DND-41 (cell line): ENCODE data around the gene KRT78.

Experiments
- ATAC-seq: fragments of 200-7000 bp; cut with Tn5 transposase; 3 replicates; pipeline ENCODE4 v1.9.1; 2021; ENCODE audit warnings: low read depth; ENCODE audit not compliant: insufficient read depth
- DNase-seq: peaks from one replicate; pipeline ENCODE4 v3.0.0-alpha.2; 2020
- H2AFZ ChIP-seq: 2 replicates; pipeline ENCODE4 v1.6.0; 2012; ENCODE audit warnings: low read depth, low read length
- H3K27ac ChIP-seq: 2 replicates; pipeline ENCODE4 v1.5.1; 2012; ENCODE audit warnings: low read length, inconsistent platforms
- H3K27me3 ChIP-seq: fragments of 200-600 bp; sonication (generic); 2 replicates; pipeline ENCODE4 v1.6.0; 2012; ENCODE audit warnings: low read length, mild to moderate bottlenecking, inconsistent platforms; ENCODE audit not compliant: insufficient read depth, poor library complexity
- H3K36me3 ChIP-seq: 2 replicates; pipeline ENCODE4 v1.5.1; 2012; ENCODE audit warnings: low read length, inconsistent platforms; ENCODE audit not compliant: insufficient read depth
- H3K4me1 ChIP-seq: 2 replicates; pipeline ENCODE4 v1.5.1; 2012; ENCODE audit warnings: mild to moderate bottlenecking, low read length; ENCODE audit not compliant: insufficient read depth
- H3K4me2 ChIP-seq: 2 replicates; pipeline ENCODE4 v1.6.0; 2012; ENCODE audit warnings: mild to moderate bottlenecking, moderate library complexity, low read length, inconsistent platforms; ENCODE audit not compliant: insufficient read depth
- H3K4me3 ChIP-seq, 2 experiments: fragments of 200-600 bp in 1 of 2; shearing (Covaris generic) in 1 of 2; 2 replicates each; pipeline ENCODE4 v1.5.1; 2012 to 2016; ENCODE audit warnings: inconsistent platforms in 2 of 2, low read length in 2 of 2, mild to moderate bottlenecking in 2 of 2, low read depth in 1 of 2, moderate library complexity in 1 of 2
- H3K79me2 ChIP-seq: 2 replicates; pipeline ENCODE4 v1.6.0; 2012; ENCODE audit warnings: low read length, inconsistent platforms; ENCODE audit not compliant: insufficient read depth
- H3K9ac ChIP-seq: 2 replicates; pipeline ENCODE4 v1.6.0; 2012; ENCODE audit warnings: low read depth, mild to moderate bottlenecking, inconsistent platforms, low read length, moderate library complexity
- H3K9me3 ChIP-seq: 2 replicates; pipeline ENCODE4 v1.5.1; 2012; ENCODE audit warnings: low read length, moderate library complexity, mild to moderate bottlenecking, inconsistent platforms; ENCODE audit not compliant: insufficient read depth, severe bottlenecking
- H4K20me1 ChIP-seq: 2 replicates; pipeline ENCODE4 v1.6.0; 2012; ENCODE audit warnings: low read length; ENCODE audit not compliant: insufficient read depth
- EZH2 ChIP-seq: IDR thresholded peaks from 3 replicates; pipeline ENCODE4 v1.6.1; 2012; ENCODE audit warnings: borderline replicate concordance, low read depth, mild to moderate bottlenecking, moderate library complexity, low read length, inconsistent platforms; ENCODE audit not compliant: severe bottlenecking
- TF ChIP-seq, protein P1 (sequence below): IDR thresholded peaks from 2 replicates; pipeline ENCODE4 v1.5.1; 2012; ENCODE audit warnings: borderline replicate concordance, low read length, moderate library complexity, mild to moderate bottlenecking; ENCODE audit not compliant: poor library complexity, severe bottlenecking; ENCODE audit errors: extremely low read depth

KRT78 gene

DNA sequence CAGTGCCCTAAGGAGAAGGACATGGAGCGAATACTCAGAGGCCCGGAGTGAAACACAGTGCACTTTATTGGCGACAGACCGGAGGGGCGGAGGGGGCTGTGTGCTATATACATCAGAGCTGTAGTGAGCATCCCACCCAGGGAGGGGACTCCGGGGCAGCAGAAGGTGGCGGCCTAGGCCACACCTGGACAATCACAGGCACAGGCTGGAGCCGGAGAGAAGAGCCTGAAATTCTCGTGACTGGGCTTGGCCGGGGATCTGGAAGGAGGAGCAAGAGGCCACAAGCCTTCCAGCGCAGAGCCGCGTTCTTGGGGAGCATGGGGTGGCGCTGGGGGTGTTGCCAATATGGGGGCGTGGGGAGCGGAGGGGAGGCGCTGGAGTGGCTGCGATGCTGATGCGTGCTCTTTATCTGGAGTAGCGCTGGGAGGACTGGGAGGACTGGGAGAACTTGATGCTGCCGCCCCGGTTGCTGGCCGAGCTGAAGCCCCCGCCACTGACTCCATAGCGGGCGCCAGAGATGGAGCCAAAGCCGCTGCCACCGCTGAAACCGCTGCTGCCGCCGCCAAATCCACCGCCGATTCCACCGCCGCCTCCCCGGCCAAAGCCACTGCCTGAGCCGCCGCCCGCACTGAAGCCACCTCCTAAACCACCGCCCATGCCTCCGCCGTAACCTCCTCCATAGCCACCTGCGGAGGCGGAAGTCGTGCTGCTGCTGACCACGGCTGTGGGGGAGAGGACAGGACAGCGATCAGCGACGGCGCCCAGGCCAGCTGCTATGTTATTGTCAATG lies 59.0 kb downstream of the KRT78 start:
- TF ChIP-seq EZH2, result no peak
- TF ChIP-seq, protein P1, sequence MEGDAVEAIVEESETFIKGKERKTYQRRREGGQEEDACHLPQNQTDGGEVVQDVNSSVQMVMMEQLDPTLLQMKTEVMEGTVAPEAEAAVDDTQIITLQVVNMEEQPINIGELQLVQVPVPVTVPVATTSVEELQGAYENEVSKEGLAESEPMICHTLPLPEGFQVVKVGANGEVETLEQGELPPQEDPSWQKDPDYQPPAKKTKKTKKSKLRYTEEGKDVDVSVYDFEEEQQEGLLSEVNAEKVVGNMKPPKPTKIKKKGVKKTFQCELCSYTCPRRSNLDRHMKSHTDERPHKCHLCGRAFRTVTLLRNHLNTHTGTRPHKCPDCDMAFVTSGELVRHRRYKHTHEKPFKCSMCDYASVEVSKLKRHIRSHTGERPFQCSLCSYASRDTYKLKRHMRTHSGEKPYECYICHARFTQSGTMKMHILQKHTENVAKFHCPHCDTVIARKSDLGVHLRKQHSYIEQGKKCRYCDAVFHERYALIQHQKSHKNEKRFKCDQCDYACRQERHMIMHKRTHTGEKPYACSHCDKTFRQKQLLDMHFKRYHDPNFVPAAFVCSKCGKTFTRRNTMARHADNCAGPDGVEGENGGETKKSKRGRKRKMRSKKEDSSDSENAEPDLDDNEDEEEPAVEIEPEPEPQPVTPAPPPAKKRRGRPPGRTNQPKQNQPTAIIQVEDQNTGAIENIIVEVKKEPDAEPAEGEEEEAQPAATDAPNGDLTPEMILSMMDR, result no peak
- H3K4me3 ChIP-seq, result no peak overlapping the region
- H4K20me1 ChIP-seq, result no peaks in the 10 kb centered on the region
- H3K79me2 ChIP-seq, result no peaks in the 10 kb centered on the region
- peaks cover 3% of the 10 kb centered on the region for H3K27me3 ChIP-seq
- H3K9ac ChIP-seq, result no peak overlapping the region
- H3K4me2 ChIP-seq, result no peak overlapping the region
- ATAC-seq (no peak), DNase-seq (no peak)
- H3K36me3 ChIP-seq, result no peaks in the 10 kb centered on the region
- H3K9me3 ChIP-seq, result no peaks in the 10 kb centered on the region
- no peak overlapping the region for H2AFZ ChIP-seq
- H3K27ac ChIP-seq, result no peak overlapping the region
- H3K4me1 ChIP-seq, result no peaks in the 10 kb centered on the region

DNA sequence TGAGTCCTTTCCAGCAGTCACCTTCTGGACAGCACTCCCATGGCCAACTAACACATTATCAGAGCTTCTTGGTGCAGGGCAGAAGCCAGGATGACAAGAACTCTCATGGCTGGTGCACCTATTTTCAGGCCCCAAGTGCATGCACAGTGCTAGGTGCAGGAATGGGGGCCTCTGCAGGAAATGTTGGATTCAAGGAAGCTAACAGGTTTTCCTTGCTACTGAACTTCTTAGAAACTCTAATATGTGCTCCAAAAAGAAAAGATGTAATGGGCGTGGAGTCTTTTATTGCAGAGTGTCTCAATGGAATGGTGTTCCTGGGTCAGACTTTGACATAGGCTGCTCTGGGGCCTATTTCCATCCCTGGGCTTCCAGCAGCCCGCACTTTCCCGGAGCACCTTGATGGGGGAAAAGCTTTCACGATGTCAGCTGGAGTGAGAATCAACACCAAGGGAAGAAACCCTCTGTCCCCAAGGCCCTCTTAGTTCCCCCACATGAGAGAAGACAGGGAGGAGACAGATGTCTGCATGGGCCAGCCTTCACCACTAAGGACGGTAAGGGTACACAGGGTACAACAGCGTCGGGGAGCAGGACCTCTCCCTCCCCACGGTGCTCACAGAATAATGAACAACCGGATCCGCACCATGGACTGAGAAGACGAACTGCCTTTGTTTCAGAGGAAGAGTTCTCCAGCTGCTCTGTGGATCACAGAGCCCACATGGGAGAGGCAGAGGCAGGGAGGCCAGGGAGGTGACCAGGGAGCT lies 59.7 kb downstream of the KRT78 start:
- no peaks in the 10 kb centered on the region for H3K79me2 ChIP-seq
- H3K4me3 ChIP-seq, result no peak overlapping the region
- ATAC-seq, result no peak
- no peak overlapping the region for H3K9ac ChIP-seq
- no peak for DNase-seq
- no peak overlapping the region for H3K27ac ChIP-seq
- no peak overlapping the region for H3K4me2 ChIP-seq
- no peak for TF ChIP-seq EZH2
- TF ChIP-seq, protein P1, result no peak
- H2AFZ ChIP-seq, result no peak overlapping the region
- H3K4me1 ChIP-seq, result no peaks in the 10 kb centered on the region
- no peaks in the 10 kb centered on the region for H3K9me3 ChIP-seq
- H3K36me3 ChIP-seq, result no peaks in the 10 kb centered on the region
- H4K20me1 ChIP-seq, result no peaks in the 10 kb centered on the region
- H3K27me3 ChIP-seq, result peaks cover 7% of the 10 kb centered on the region

DNA sequence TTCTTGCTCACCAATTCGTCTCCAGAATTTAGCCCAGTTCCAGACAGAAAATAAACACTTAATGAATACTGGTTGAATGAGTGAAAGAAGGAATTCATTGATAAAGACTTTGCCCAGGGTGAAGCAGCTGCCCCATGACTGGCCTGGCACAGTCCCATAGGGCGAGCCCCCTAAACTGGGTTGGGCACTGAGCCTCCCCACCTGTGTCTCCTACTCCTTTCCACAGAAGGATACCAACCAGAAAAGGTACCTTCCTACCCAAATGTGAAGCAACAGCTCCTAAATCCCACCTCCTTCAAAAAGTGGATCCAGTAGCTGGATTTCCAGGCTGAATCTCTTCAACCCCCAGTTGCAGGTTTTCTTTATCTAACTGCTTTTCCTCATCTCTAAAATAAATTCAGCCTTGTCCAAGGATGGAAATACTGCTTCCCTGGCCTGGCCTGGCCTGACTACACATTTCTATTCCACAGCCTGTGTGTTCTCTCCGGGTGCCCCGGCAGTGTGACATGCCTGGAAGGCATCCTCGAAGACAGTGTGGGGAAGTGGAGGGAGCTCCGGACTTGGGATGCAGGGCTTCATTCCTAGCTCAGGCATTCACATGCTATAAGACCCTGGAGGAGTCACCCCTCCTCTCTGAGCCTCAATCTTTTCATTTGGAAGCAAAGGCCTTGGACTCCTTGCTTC lies 60.5 kb downstream of the KRT78 start:
- Histone ChIP-seq H3K79me2 (no peaks in the 10 kb centered on the region), H3K9ac (no peak overlapping the region), H3K36me3 (no peaks in the 10 kb centered on the region), H3K27ac (no peak overlapping the region), H4K20me1 (no peaks in the 10 kb centered on the region; the same call in 1 of the 2 replicates), H3K4me1 (no peaks in the 10 kb centered on the region), H2AFZ (no peak overlapping the region), H3K4me3 (no peak overlapping the region), H3K4me2 (no peak overlapping the region), H3K9me3 (no peaks in the 10 kb centered on the region), H3K27me3 (peaks cover 8% of the 10 kb centered on the region)
- no peak for DNase-seq
- TF ChIP-seq EZH2, result no peak
- TF ChIP-seq, protein P1, result no peak
- no peak for ATAC-seq
